HepG2 (cell line): ENCODE results near the gene CNNM3. TPM values are rescaled to one million over a fixed set of nuclear protein-coding genes. Genes with fewer than 3 reads are reported as not detected.

Source experiments
- BHLHE40 ChIP-seq: IDR thresholded peaks from 2 replicates; pipeline ENCODE4 v1.6.1; 2011; ENCODE audit warnings: low read length, improper control_type of control experiment
- EZH2 ChIP-seq: conservative IDR thresholded peaks from 2 replicates; pipeline ENCODE4 v1.6.1; 2012; ENCODE audit warnings: mild to moderate bottlenecking, low read depth, low read length, moderate library complexity
- KAT8 ChIP-seq: IDR thresholded peaks from 2 replicates; pipeline ENCODE4 v1.6.1; 2016; ENCODE audit warnings: missing genetic modification reagents, missing compliant biosample characterization
- MXD4 ChIP-seq: IDR thresholded peaks from 2 replicates; pipeline ENCODE4 v1.6.1; 2016; ENCODE audit warnings: mild to moderate bottlenecking, missing biosample characterization, missing genetic modification reagents
- POGZ ChIP-seq: sonication (generic); formaldehyde crosslinking; IDR thresholded peaks from 2 replicates; pipeline ENCODE4 v1.4.0; 2020; ENCODE audit warnings: mild to moderate bottlenecking, missing genetic modification reagents
- RELA ChIP-seq: sonication (generic); formaldehyde crosslinking; IDR thresholded peaks from 2 replicates; pipeline ENCODE4 v1.4.0; 2020; ENCODE audit warnings: missing genetic modification reagents
- SKIL ChIP-seq: sonication (generic); formaldehyde crosslinking; IDR thresholded peaks from 2 replicates; pipeline ENCODE4 v1.8.0; 2022; ENCODE audit warnings: missing genetic modification reagents, mild to moderate bottlenecking, moderate library complexity, borderline replicate concordance
- TRIM24 ChIP-seq: sonication (generic); formaldehyde crosslinking; IDR thresholded peaks from 2 replicates; pipeline ENCODE4 v1.8.0; 2022; ENCODE audit warnings: mild to moderate bottlenecking, missing genetic modification reagents
- YEATS4 ChIP-seq: sonication (generic); formaldehyde crosslinking; IDR thresholded peaks from 2 replicates; pipeline ENCODE4 v1.4.0; 2020; ENCODE audit warnings: missing genetic modification reagents, borderline replicate concordance
- ZBED4 ChIP-seq: sonication (generic); formaldehyde crosslinking; IDR thresholded peaks from 2 replicates; pipeline ENCODE4 v1.4.0; 2020; ENCODE audit warnings: missing genetic modification reagents, borderline replicate concordance
- ZNF292 ChIP-seq: sonication (generic); formaldehyde crosslinking; IDR thresholded peaks from 2 replicates; pipeline ENCODE4 v1.8.1; 2022; ENCODE audit warnings: mild to moderate bottlenecking, low read depth, missing genetic modification reagents, borderline replicate concordance
- ZNF367 ChIP-seq: sonication (generic); formaldehyde crosslinking; IDR thresholded peaks from 2 replicates; pipeline ENCODE4 v1.4.0; 2020; ENCODE audit warnings: missing genetic modification reagents, borderline replicate concordance
- ZNF674 ChIP-seq: sonication (generic); formaldehyde crosslinking; IDR thresholded peaks from 2 replicates; pipeline ENCODE4 v1.5.0; 2020; ENCODE audit warnings: low read depth, mild to moderate bottlenecking, missing genetic modification reagents
- polyA plus RNA-seq, 8 experiments: library from polyadenylated mRNA; depleted of rRNA in 3 of 8; stranded (reverse) in 7 of 8; unstranded in 1 of 8; fragments of >200 nt; fragmentation: Illumina TruSeq in 4 of 8; extraction: Trizol in 4 of 8; gene quantifications; 2 replicates each; pipeline versions ENCODE4 v1.2.1 to v1.2.3, GENCODE V29; 2011 to 2016; ENCODE audit warnings: low read depth in 4 of 8, missing spikeins in 1 of 8, mixed read lengths in 1 of 8; ENCODE audit not compliant: insufficient read depth in 1 of 8
- total RNA-seq, 5 experiments: library from RNA; depleted of rRNA; stranded (reverse); fragments of >200 nt; fragmentation: Illumina TruSeq; extraction: Trizol; gene quantifications; 2 replicates each; pipeline ENCODE4 v1.2.3, GENCODE V29; 2016; ENCODE audit warnings: low read depth in 1 of 5
- TF ChIP-seq, protein P1 (sequence below): sonication (generic); formaldehyde crosslinking; IDR thresholded peaks from 2 replicates; pipeline ENCODE4 v1.4.0; 2020; ENCODE audit warnings: missing genetic modification reagents
- TF ChIP-seq, protein P2 (sequence below): sonication (generic); formaldehyde crosslinking; IDR thresholded peaks from 2 replicates; pipeline ENCODE4 v1.8.1; 2023; ENCODE audit warnings: mild to moderate bottlenecking, inconsistent platforms, moderate library complexity, missing genetic modification reagents, borderline replicate concordance
- TF ChIP-seq, protein P3 (sequence below): sonication (generic); formaldehyde crosslinking; IDR thresholded peaks from 2 replicates; pipeline ENCODE4 v1.9.0; 2021; ENCODE audit warnings: missing genetic modification reagents, borderline replicate concordance

CNNM3 gene
- total and polyA plus RNA-seq, 2 of the 13 experiments (the other 11 are each of a cell fraction or from before 2014, with no cell fraction given) = 21.2 to 27.9 TPM

DNA sequence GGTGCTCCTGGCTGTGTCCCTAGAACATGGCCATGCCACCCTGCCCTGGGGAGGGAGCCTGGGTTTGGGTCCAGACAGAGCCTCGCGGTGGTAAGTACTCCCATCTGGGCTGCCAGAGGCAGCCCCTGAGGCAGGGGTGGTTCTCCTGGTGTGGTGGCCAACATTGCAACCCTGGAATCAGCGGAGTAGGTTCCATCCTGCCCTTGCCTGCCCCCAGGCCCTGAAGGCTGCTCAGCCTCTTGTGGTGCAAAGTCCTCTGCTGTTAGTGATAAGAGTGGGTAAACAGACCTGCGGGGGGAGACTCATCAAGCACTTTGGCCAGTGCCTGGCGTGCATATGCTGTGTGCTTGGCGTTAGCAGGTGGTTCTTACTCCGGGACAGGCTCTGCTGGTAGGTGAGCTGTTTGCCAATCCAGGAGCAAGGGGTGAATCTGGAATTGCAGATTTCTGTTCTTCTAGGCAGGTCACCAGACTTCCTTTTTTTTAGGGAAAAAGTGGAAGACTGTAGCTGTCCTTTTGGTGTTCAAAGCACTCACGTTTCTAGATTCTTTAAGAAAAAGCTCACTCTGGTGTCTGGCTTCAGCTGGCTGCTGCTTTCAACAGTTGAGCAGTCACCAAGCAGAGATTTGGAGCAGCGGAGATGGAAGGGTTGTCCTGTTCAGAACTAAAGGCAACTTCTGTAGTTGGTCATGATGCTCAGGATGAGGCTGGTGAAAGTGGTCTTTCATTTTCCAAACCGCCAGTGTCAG is 3.2 kb downstream of the CNNM3 start (continued):
- no peak for TF ChIP-seq ZBED4 (CRISPR knock-in tag)
- TF ChIP-seq ZNF367 = no peak
- peak; percentile 80; the same call in 1 of the 2 replicates for TF ChIP-seq POGZ (CRISPR knock-in tag)
- no peak for TF ChIP-seq TRIM24 (CRISPR knock-in tag)
- TF ChIP-seq, protein P1, sequence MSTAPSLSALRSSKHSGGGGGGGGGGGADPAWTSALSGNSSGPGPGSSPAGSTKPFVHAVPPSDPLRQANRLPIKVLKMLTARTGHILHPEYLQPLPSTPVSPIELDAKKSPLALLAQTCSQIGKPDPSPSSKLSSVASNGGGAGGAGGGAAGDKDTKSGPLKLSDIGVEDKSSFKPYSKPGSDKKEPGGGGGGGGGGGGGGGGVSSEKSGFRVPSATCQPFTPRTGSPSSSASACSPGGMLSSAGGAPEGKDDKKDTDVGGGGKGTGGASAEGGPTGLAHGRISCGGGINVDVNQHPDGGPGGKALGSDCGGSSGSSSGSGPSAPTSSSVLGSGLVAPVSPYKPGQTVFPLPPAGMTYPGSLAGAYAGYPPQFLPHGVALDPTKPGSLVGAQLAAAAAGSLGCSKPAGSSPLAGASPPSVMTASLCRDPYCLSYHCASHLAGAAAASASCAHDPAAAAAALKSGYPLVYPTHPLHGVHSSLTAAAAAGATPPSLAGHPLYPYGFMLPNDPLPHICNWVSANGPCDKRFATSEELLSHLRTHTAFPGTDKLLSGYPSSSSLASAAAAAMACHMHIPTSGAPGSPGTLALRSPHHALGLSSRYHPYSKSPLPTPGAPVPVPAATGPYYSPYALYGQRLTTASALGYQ (CRISPR knock-in tag) = peak; percentile 96
- peak; percentile 87 for TF ChIP-seq SKIL (CRISPR knock-in tag)
- TF ChIP-seq, protein P2, sequence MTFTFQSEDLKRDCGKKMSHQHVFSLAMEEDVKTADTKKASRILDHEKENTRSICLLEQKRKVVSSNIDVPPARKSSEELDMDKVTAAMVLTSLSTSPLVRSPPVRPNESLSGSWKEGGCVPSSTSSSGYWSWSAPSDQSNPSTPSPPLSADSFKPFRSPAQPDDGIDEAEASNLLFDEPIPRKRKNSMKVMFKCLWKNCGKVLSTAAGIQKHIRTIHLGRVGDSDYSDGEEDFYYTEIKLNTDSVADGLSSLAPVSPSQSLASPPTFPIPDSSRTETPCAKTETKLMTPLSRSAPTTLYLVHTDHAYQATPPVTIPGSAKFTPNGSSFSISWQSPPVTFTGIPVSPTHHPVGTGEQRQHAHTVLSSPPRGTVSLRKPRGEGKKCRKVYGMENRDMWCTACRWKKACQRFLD (CRISPR knock-in tag) = no peak; the same call in 1 of the 2 replicates
- TF ChIP-seq YEATS4 (CRISPR knock-in tag) = peak; percentile 94
- peak; percentile 73 for TF ChIP-seq BHLHE40
- TF ChIP-seq, protein P3, sequence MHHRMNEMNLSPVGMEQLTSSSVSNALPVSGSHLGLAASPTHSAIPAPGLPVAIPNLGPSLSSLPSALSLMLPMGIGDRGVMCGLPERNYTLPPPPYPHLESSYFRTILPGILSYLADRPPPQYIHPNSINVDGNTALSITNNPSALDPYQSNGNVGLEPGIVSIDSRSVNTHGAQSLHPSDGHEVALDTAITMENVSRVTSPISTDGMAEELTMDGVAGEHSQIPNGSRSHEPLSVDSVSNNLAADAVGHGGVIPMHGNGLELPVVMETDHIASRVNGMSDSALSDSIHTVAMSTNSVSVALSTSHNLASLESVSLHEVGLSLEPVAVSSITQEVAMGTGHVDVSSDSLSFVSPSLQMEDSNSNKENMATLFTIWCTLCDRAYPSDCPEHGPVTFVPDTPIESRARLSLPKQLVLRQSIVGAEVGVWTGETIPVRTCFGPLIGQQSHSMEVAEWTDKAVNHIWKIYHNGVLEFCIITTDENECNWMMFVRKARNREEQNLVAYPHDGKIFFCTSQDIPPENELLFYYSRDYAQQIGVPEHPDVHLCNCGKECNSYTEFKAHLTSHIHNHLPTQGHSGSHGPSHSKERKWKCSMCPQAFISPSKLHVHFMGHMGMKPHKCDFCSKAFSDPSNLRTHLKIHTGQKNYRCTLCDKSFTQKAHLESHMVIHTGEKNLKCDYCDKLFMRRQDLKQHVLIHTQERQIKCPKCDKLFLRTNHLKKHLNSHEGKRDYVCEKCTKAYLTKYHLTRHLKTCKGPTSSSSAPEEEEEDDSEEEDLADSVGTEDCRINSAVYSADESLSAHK (CRISPR knock-in tag) = 0 out of 2 replicates have a peak, but pooled peaks have one; percentile 55
- 0 out of 2 replicates have a peak, but pooled peaks have one; percentile 57 for TF ChIP-seq RELA (CRISPR knock-in tag)
- no peak for TF ChIP-seq EZH2
- TF ChIP-seq MXD4 (CRISPR knock-in tag) = peak; percentile 84
- TF ChIP-seq ZNF292 (CRISPR knock-in tag) = peak; percentile 98; the same call in 1 of the 2 replicates
- TF ChIP-seq KAT8 (CRISPR knock-in tag) = peak; percentile 86
- TF ChIP-seq ZNF674 (CRISPR knock-in tag) = no peak
